Ishikawa (cell line): Measurements from ENCODE around the gene ASPN.

ENCODE experiments used
- EGR1 ChIP-seq: IDR thresholded peaks from 2 replicates; pipeline ENCODE4 v1.6.1; 2012
- RAD21 ChIP-seq: IDR thresholded peaks from 2 replicates; pipeline ENCODE4 v1.6.1; 2012; ENCODE audit warnings: low read depth

DNA sequence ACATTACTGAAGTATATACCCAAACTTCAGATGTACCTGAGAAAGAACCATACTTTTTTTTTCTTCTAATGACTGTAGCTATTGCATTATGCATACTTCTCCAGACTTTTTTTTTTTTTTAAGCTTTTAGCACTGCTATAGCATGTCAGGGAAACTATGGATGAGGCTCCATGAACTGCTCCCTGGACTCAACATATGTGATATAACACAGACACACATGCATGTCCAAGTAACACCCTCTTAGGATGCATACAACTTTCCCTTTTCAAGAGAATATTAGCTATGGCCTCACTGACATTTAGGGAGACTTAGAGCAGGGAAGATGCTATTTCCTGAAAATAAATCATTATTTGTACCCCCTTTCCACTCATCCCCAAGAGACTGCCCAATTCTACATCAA, 499 bp upstream of the ASPN start:
- TF ChIP-seq EGR1 (no peak), RAD21 (no peak)
